Transverse colon (tissue), 3 donors: ENCODE results near the gene C2orf78.
"Not testable (repeated sequence)": the region's sequence is repeated elsewhere in the genome, so short reads cannot be mapped to it uniquely, and the experiment has no call there.

Source experiments
- CTCF ChIP-seq, 5 experiments: fragments of 200-600 bp in 3 of 5; fragments of 450-650 bp in 2 of 5; sonication (generic) in 3 of 5; IDR thresholded peaks; 1 replicate in 2 of 5; 2 replicates in 3 of 5; pipeline ENCODE4 v1.5.1; 2016 to 2017; ENCODE audit warnings: antibody characterized with exemption in 5 of 5, inconsistent platforms in 3 of 5, mild to moderate bottlenecking in 2 of 5, moderate library complexity in 1 of 5
- EP300 ChIP-seq: sonication (generic); formaldehyde crosslinking; IDR thresholded peaks from one replicate; pipeline ENCODE4 v1.6.1; 2017; ENCODE audit warnings: antibody characterized with exemption, low read depth

- TF ChIP-seq CTCF (IDR thresholded peaks at IDR 0.05); EP300: not testable (repeated sequence)
Observed at GRCh38 chr2:73778867-73779466, 5.0 kb upstream of the C2orf78 start.
